Neural cell (in vitro differentiated cells): ENCODE data around the gene CLEC3B.

Source experiments
- CTCF ChIP-seq: fragments of 450-650 bp; IDR thresholded peaks from 2 replicates; pipeline ENCODE4 v1.5.1; 2014; ENCODE audit warnings: antibody characterized with exemption, mild to moderate bottlenecking, moderate library complexity; ENCODE audit not compliant: poor library complexity, severe bottlenecking
- EP300 ChIP-seq: fragments of 450-650 bp; conservative IDR thresholded peaks from 2 replicates; pipeline ENCODE4 v1.6.1; 2014; ENCODE audit warnings: antibody characterized with exemption, mild to moderate bottlenecking, moderate library complexity; ENCODE audit not compliant: poor library complexity, severe bottlenecking
- EZH2 ChIP-seq: fragments of 200-600, 300-800 bp; shearing (Covaris generic), sonication (generic); IDR thresholded peaks from 2 replicates; pipeline ENCODE4 v1.6.1; 2014; ENCODE audit warnings: antibody characterized with exemption, low read length, borderline replicate concordance, mild to moderate bottlenecking; ENCODE audit not compliant: insufficient read depth, poor library complexity, severe bottlenecking
- SMC3 ChIP-seq: fragments of 450-650 bp; conservative IDR thresholded peaks from 2 replicates; pipeline ENCODE4 v1.6.1; 2014; ENCODE audit warnings: antibody characterized with exemption, mild to moderate bottlenecking, moderate library complexity; ENCODE audit not compliant: poor library complexity

GRCh38 chr3:45026038-45026437 is at the start of gene CLEC3B:
- TF ChIP-seq EP300 = no peak
- no peak for TF ChIP-seq CTCF
- TF ChIP-seq EZH2 = no peak
- TF ChIP-seq SMC3 = no peak
